Sigmoid colon (tissue), 4 donors: ENCODE results near the gene ETHE1.

Experiments used
- POLR2AphosphoS5 ChIP-seq, 4 donors: sonication (generic); formaldehyde crosslinking; IDR thresholded peaks; one replicate each; pipeline ENCODE4 v1.6.1; 2017; ENCODE audit warnings: antibody characterized with exemption in 4 of 4
- TF ChIP-seq, protein P1 (sequence below), 4 experiments: fragments of 450-650 bp in 3 of 4; fragments of 200-600 bp in 1 of 4; IDR thresholded peaks; one replicate each; pipeline ENCODE4 v1.5.1; 2016 to 2019; ENCODE audit warnings: antibody characterized with exemption in 4 of 4, mild to moderate bottlenecking in 3 of 4, moderate library complexity in 2 of 4

GRCh38 chr19:43471091-43471490 is 55.9 kb downstream of the ETHE1 start:
- TF ChIP-seq, protein P1, sequence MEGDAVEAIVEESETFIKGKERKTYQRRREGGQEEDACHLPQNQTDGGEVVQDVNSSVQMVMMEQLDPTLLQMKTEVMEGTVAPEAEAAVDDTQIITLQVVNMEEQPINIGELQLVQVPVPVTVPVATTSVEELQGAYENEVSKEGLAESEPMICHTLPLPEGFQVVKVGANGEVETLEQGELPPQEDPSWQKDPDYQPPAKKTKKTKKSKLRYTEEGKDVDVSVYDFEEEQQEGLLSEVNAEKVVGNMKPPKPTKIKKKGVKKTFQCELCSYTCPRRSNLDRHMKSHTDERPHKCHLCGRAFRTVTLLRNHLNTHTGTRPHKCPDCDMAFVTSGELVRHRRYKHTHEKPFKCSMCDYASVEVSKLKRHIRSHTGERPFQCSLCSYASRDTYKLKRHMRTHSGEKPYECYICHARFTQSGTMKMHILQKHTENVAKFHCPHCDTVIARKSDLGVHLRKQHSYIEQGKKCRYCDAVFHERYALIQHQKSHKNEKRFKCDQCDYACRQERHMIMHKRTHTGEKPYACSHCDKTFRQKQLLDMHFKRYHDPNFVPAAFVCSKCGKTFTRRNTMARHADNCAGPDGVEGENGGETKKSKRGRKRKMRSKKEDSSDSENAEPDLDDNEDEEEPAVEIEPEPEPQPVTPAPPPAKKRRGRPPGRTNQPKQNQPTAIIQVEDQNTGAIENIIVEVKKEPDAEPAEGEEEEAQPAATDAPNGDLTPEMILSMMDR (IDR thresholded peaks at IDR 0.05) = no peak
- no peak for TF ChIP-seq POLR2AphosphoS5 (IDR thresholded peaks at IDR 0.05)
